MM.1S (cell line): ENCODE results near the gene KYAT1.
"Not testable (repeated sequence)": the region's sequence is repeated elsewhere in the genome, so short reads cannot be mapped to it uniquely, and the experiment has no call there.

Source experiments
- DNase-seq: peaks from one replicate; pipeline ENCODE4 v3.0.0-alpha.2; 2015
- H2AFZ ChIP-seq: fragments of 300-600 bp; sonication (generic); 2 replicates; pipeline ENCODE4 v1.6.0; 2016; ENCODE audit warnings: antibody characterized with exemption, low read length
- H3F3A ChIP-seq: fragments of 300-600 bp; sonication (generic); 2 replicates; pipeline ENCODE4 v1.6.1; 2016; ENCODE audit warnings: mild to moderate bottlenecking, antibody characterized with exemption, low read length, moderate library complexity, mixed read lengths; ENCODE audit not compliant: insufficient read depth
- H3K27ac ChIP-seq: fragments of 300-600 bp; sonication (generic); 2 replicates; pipeline ENCODE4 v1.5.1; 2016; ENCODE audit warnings: mild to moderate bottlenecking, low read length
- H3K27me3 ChIP-seq: fragments of 300-600 bp; sonication (generic); replicated peaks from 2 replicates; pipeline ENCODE4 v1.6.0; 2016; ENCODE audit warnings: low read length; ENCODE audit not compliant: insufficient read depth
- H3K36me3 ChIP-seq: fragments of 300-600 bp; sonication (generic); replicated peaks from 2 replicates; pipeline ENCODE4 v1.6.1; 2016; ENCODE audit warnings: mild to moderate bottlenecking, low read length, mixed read lengths; ENCODE audit not compliant: insufficient read depth
- H3K4me1 ChIP-seq: fragments of 300-600 bp; sonication (generic); 2 replicates; pipeline ENCODE4 v1.6.1; 2016; ENCODE audit warnings: low read length, mixed read lengths
- H3K4me2 ChIP-seq: fragments of 300-600 bp; sonication (generic); 2 replicates; pipeline ENCODE4 v1.6.0; 2016; ENCODE audit warnings: low read depth, low read length
- H3K4me3 ChIP-seq: fragments of 300-600 bp; sonication (generic); 2 replicates; pipeline ENCODE4 v1.5.1; 2016; ENCODE audit warnings: low read length, mixed read lengths
- H3K79me2 ChIP-seq: fragments of 300-600 bp; sonication (generic); 2 replicates; pipeline ENCODE4 v1.6.1; 2016; ENCODE audit warnings: mixed run types, low read length, mixed read lengths
- H3K9ac ChIP-seq: fragments of 300-600 bp; sonication (generic); 2 replicates; pipeline ENCODE4 v1.6.1; 2016; ENCODE audit warnings: low read length, mixed read lengths
- H3K9me2 ChIP-seq: fragments of 300-600 bp; sonication (generic); replicated peaks from 2 replicates; pipeline ENCODE4 v1.6.1; 2016; ENCODE audit warnings: mild to moderate bottlenecking, low read length, mixed read lengths; ENCODE audit not compliant: insufficient read depth
- H3K9me3 ChIP-seq: fragments of 300-600 bp; sonication (generic); replicated peaks from 2 replicates; pipeline ENCODE4 v1.6.1; 2016; ENCODE audit warnings: mild to moderate bottlenecking, low read length, mixed read lengths; ENCODE audit not compliant: insufficient read depth
- H4K20me1 ChIP-seq: fragments of 300-600 bp; sonication (generic); 2 replicates; pipeline ENCODE4 v1.6.1; 2016; ENCODE audit warnings: mild to moderate bottlenecking, low read length, moderate library complexity, mixed read lengths; ENCODE audit not compliant: insufficient read depth
- EZH2 ChIP-seq: fragments of 300-600 bp; sonication (generic); optimal IDR thresholded peaks from 2 replicates; pipeline ENCODE3; 2017; ENCODE audit warnings: low read depth, mild to moderate bottlenecking, antibody characterized with exemption, low read length, mixed read lengths
- EZH2phosphoT487 ChIP-seq: fragments of 300-600 bp; sonication (generic); IDR thresholded peaks from 2 replicates; pipeline ENCODE4 v1.6.1; 2018; ENCODE audit warnings: antibody characterized with exemption, low read length
- TF ChIP-seq, protein P1 (sequence below): fragments of 300-600 bp; sonication (generic); IDR thresholded peaks from 2 replicates; pipeline ENCODE4 v1.5.1; 2016; ENCODE audit warnings: antibody characterized with exemption, low read length, mixed read lengths

The KYAT1 gene

GRCh38 chr9:128851779-128852600 lies 29.8 kb downstream of the KYAT1 start:
- H3K9me3 ChIP-seq, H3K4me3 ChIP-seq, H3K9me2 ChIP-seq, H2AFZ ChIP-seq, H3K36me3 ChIP-seq, H3K27me3 ChIP-seq, H4K20me1 ChIP-seq, H3K4me2 ChIP-seq, H3F3A ChIP-seq, H3K27ac ChIP-seq, H3K4me1 ChIP-seq, H3K79me2 ChIP-seq, H3K9ac ChIP-seq: not testable (repeated sequence)
- peak; percentile 45 for DNase-seq
- TF ChIP-seq, protein P1, sequence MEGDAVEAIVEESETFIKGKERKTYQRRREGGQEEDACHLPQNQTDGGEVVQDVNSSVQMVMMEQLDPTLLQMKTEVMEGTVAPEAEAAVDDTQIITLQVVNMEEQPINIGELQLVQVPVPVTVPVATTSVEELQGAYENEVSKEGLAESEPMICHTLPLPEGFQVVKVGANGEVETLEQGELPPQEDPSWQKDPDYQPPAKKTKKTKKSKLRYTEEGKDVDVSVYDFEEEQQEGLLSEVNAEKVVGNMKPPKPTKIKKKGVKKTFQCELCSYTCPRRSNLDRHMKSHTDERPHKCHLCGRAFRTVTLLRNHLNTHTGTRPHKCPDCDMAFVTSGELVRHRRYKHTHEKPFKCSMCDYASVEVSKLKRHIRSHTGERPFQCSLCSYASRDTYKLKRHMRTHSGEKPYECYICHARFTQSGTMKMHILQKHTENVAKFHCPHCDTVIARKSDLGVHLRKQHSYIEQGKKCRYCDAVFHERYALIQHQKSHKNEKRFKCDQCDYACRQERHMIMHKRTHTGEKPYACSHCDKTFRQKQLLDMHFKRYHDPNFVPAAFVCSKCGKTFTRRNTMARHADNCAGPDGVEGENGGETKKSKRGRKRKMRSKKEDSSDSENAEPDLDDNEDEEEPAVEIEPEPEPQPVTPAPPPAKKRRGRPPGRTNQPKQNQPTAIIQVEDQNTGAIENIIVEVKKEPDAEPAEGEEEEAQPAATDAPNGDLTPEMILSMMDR = peak; percentile 45

DNA sequence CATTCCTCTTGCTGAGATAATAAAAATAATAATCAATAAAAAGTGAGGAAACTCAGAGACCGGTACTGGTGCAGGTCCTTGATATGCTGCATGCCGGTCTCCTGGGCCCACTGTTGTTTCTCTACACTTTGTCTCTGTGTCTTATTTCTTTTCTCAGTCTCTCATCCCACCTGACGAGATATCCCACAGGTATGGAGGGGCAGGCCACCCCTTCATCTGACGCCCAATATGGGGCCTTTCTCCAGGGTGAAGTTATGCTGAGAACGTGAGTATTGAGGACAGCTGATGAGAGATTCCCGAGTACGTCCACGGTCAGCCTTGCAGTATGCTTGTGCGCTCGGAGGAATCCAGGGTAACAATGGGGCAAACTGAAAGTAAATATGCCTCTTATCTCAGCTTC lies 30.7 kb downstream of the KYAT1 start:
- H3K9me2 ChIP-seq, DNase-seq, H3K79me2 ChIP-seq, H3F3A ChIP-seq, H4K20me1 ChIP-seq, H3K27ac ChIP-seq, H3K9ac ChIP-seq, H3K4me3 ChIP-seq, H3K4me1 ChIP-seq, H3K4me2 ChIP-seq, H2AFZ ChIP-seq, H3K27me3 ChIP-seq, H3K36me3 ChIP-seq, H3K9me3 ChIP-seq: not testable (repeated sequence)

GRCh38 chr9:128847803-128848202 lies 33.9 kb downstream of the KYAT1 start:
- Histone ChIP-seq H3K9ac (no peak overlapping the region), H3K4me2 (no peak overlapping the region), H3K27me3 (no peaks in the 10 kb centered on the region), H3K79me2 (no peaks in the 10 kb centered on the region), H3K36me3 (no peaks in the 10 kb centered on the region), H3F3A (no peaks in the 10 kb centered on the region), H3K9me3 (no peaks in the 10 kb centered on the region), H3K4me3 (no peak overlapping the region), H3K9me2 (no peaks in the 10 kb centered on the region), H3K4me1 (no peaks in the 10 kb centered on the region), H2AFZ (no peak overlapping the region), H4K20me1 (no peaks in the 10 kb centered on the region), H3K27ac (no peak overlapping the region)
- no peak for DNase-seq
- TF ChIP-seq EZH2phosphoT487 (no peak), EZH2 (no peak)
- TF ChIP-seq, protein P1 = no peak

- H3K4me3 ChIP-seq = no peak overlapping the region
- no peak overlapping the region for H3K27ac ChIP-seq
- H4K20me1 ChIP-seq = no peaks in the 10 kb centered on the region
- H2AFZ ChIP-seq = no peak overlapping the region
- no peak overlapping the region for H3K9ac ChIP-seq
- H3K4me1 ChIP-seq = no peaks in the 10 kb centered on the region
- TF ChIP-seq EZH2phosphoT487 (no peak), EZH2 (no peak)
- TF ChIP-seq, protein P1 = no peak
- no peaks in the 10 kb centered on the region for H3K27me3 ChIP-seq
- H3K4me2 ChIP-seq = no peak overlapping the region
- H3F3A ChIP-seq = no peaks in the 10 kb centered on the region
- no peak for DNase-seq
- no peaks in the 10 kb centered on the region for H3K9me2 ChIP-seq
- no peaks in the 10 kb centered on the region for H3K36me3 ChIP-seq
- no peaks in the 10 kb centered on the region for H3K9me3 ChIP-seq
- H3K79me2 ChIP-seq = no peaks in the 10 kb centered on the region
Observed at GRCh38 chr9:128846680-128847030, 35.1 kb downstream of the KYAT1 start.
